Retina (tissue), 1 donor: Measurements from ENCODE around the gene ABLIM1.

Experiments used
- DNase-seq: peaks from one replicate; pipeline ENCODE4 v3.0.0-alpha.2; 2016

Gene ABLIM1

GRCh38 chr10:114643158-114643557 lies 14.9 kb downstream of the ABLIM1 start:
- no peak for DNase-seq

DNA sequence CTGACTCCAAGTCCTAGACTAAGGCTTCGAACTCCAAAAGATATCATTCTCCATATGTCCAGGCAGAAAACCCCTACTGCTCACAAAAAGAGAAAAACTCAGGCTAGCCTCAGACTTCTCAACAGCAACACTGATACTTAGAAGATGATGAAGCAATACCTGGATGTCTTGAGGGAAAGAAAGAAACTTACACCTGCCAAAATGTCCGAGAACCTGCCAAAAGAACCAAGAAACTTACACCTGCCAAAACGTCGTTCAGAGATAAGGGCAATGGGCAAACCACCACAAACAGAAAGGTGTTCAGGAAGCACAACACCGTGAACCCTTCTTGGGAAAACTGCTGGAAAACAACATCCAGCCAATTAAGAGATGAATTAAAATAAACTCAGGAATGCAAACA lies 15.3 kb downstream of the ABLIM1 start:
- no peak for DNase-seq

DNA sequence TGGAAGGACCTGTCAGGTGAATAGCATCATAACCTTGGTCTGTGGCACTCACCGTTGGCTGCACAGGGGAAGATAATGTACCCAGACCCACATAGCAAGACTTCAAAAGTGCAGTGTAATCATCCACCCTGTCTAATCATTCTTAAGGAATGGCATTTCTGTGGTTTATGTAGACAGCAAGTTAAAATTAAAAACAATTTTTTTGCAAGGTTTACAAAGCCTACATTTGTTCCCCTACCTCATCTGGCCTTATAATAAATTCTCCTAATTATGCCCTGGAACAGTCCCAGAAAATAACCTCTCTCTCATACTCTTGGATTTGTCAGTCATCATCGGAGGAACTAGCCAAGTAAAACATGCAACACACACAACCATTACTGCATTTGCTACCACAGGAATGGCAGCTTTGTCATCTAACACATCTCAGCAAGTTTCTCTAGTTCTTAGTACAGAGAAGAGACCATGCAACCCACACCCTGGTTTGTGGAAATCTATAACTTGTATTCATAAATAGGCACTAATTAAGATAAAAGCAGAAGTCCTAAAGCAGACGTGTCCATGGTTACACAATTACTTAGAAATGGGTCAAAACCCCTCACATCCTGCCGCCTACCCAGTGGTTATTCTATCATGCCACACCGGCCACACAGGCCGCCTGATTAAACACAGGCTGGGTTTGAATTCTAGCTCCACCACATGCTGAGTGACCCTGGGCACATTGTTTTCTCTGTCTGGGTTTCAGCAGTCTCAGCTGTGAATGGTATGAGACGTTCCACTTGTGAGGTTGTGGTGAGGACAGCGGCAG lies 19.1 kb downstream of the ABLIM1 start:
- peak; percentile 84 for DNase-seq

DNA sequence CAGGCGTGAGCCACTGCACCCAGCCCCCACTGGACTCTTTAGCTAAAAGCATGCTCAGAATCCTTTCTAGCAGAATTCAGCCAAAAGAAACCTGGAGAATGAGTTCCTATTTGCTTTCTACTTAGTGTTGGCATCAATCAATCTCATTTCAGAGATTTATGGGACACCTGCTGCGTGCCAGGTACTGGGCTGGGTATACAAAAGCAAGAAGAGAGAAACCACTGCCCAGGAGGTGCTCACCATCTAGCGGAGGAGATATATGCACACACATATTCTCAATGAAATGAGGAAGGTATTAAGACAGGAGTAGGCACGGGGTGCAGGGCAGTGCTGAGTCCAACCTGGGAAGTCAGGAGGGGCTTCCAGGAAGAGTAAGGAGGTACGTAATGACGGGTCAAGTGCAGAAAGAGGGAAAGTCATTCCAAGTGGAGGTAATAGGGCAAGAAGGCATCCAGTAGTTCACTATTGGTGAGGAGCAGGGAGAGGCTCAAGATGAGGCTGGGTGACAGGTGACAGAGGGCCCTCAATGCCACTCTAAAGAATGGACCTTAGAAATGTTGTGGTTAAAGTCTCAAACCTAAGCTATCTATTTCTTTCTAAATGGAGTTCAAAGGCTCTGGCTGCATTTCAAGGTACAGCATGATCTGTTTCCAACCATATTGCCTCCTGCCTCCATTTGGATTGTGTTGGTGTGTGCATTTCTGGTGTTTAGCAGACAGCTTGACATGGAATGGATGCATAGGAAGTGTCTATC lies 22.1 kb downstream of the ABLIM1 start:
- no peak for DNase-seq

GRCh38 chr10:114635101-114635500 lies 23.0 kb downstream of the ABLIM1 start:
- DNase-seq = no peak

- no peak for DNase-seq
Observed at GRCh38 chr10:114634609-114634979, 23.5 kb downstream of the ABLIM1 start.

GRCh38 chr10:114632869-114633715 lies 25.0 kb downstream of the ABLIM1 start:
- DNase-seq = peak; percentile 61

- peak; percentile 83 for DNase-seq
Observed at GRCh38 chr10:114631666-114632417, 26.2 kb downstream of the ABLIM1 start.

- no peak for DNase-seq
Observed at GRCh38 chr10:114631090-114631665, 26.9 kb downstream of the ABLIM1 start.

DNA sequence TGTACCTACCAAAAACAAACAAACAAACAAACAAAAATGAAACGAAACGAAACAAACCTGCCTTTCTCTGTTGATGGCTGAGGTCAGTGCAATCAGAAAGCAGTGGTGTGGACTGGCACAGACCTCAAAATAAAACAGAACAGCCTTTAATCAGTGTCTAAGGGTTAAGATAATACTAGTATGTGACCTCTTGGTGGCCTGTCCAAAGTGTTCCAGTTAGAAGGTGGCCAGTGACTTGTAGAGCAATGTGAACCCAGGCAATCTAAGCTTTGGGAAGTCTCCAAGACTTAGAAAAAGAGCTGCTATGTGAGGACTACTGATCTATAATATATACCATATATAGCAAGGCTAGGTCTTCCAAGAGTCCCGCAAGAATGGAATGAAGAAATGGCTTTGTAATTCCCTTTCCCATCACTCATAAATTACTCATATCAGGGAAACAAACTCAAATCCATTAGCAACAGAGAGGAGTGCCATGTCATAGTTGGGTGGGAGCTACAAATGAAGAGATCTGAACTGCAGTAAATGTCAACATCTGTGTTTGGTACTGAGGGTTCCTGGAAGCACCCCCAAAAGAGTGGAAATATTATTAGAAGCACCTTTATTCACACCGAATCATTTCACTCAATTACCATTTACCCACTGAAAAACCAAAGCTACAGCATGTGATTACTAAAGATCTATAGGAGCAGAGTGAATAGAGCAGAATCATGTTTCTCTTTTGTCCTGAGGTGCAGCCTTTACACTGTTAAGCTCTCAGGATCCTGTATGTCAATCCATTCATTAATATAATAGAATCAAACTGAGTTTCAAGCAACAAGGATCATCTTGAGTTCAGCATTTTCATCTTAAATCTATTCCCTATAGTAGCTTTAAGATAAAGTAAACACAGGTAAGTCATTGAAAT lies 28.0 kb downstream of the ABLIM1 start:
- no peak for DNase-seq

- DNase-seq = no peak
Observed at GRCh38 chr10:114629083-114629823, 28.8 kb downstream of the ABLIM1 start.

DNA sequence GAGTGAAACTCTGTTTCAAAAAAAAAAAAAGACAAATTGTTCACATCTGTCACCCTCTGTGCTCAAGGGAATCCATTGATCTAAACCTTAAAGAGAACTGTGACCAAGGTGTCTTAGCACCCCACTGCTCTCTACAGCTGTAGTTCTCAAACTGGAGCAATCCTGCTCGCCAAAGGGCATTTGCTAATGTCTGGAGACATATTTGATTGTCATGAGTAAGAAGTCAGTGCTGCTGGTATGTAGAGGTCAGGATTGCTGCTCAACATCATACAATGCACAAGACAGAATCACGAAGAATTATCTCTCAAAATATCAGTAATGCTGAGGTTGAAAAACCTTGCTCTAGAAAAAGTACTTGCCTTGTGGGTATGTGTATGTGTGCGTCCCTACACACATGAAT lies 30.0 kb downstream of the ABLIM1 start:
- no peak for DNase-seq

DNA sequence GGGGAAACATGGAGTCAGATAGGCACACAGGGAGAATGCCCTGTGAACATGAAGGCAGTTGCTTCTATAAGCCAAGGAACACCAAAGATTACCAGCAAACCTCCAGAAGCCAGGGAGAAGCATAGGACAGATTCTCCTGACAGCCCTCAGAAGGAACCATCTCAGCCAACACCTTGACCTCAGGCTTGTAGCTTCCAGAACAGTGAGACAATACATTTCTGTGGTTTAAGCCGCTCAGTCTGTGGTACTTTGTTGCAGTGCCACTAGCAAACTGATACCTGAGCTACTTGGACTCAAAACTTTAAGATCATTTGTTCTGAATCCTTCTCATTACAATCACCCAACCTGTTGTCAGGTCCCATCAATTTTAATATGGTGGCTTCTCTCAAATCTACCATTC lies 31.2 kb downstream of the ABLIM1 start:
- DNase-seq = no peak

GRCh38 chr10:114624951-114625780 lies 32.9 kb downstream of the ABLIM1 start:
- no peak for DNase-seq

DNA sequence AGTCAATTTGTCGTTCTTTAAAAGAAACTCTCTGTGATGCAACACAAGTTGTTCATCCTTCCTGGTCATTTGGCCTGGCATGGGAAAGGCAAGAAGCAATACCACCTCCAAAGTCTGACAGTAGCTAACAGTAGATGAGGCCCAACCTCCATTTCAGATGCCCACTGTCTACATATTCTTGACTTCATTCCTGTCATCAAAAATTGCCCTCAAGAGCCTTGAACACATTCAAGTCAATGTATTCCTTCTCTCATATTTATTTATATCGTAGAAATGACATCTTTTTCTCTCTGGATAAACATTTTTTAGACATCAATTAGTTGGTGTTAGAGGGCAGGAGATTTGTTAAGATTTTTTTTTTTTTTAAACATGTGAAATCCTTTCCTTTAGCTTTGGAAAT lies 33.7 kb downstream of the ABLIM1 start:
- DNase-seq = no peak

GRCh38 chr10:114623661-114624294 lies 34.3 kb downstream of the ABLIM1 start:
- DNase-seq = peak; percentile 63

- DNase-seq = no peak
Observed at GRCh38 chr10:114623155-114623554, 34.9 kb downstream of the ABLIM1 start.

DNA sequence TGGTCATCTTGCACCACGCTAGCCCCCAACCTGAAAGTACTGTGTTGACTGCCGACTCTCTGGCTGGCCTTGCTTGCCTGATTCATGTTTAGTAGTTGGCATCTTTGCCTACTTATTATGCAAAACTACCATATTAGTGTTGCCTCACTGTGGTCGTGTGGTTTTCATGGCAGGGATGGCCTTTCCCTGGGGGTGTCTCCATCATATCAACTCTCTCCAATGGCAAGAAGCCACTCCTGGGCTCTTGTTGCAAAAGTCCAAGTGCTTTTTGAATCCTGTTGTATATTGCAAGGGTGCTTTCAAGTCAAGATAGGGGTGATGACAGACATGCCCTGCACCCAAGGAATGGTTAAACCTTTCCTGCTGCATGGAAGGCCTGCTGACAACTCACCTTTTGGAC lies 39.4 kb downstream of the ABLIM1 start:
- no peak for DNase-seq

DNA sequence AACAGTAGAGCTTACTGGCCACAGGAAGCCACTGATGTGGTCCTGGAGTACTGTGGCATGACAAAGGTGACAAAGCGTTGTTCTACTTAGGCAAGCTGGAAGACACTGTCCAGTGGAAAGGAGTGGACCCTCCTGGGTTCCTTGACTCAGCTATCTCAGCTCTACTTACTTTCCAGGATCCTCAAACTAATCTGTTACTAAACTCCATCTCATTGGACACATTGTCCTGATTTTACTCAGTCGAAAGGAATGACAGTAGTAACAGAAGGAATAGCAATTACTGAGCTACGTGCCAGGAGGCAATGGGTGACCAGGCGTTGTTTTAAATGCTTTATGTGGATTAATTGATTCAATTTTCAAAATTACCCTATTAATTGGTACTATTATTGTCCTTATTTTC lies 41.6 kb downstream of the ABLIM1 start:
- no peak for DNase-seq
